Cardiac fibroblast (primary cell): ENCODE measurements around the gene NDUFAF4.

Experiments
- DNase-seq, 2 donors: peaks; one replicate each; pipeline versions ENCODE4 v3.0.0 to v3.0.0-alpha.2; 2010; ENCODE audit warnings: low read depth in 2 of 2
- H3K4me3 ChIP-seq, 2 donors: replicated peaks in 1 of 2; 1 replicate in 1 of 2; 2 replicates in 1 of 2; pipeline ENCODE4 v1.5.1; 2011; ENCODE audit warnings: low read depth in 2 of 2, low read length in 2 of 2, mild to moderate bottlenecking in 2 of 2, moderate library complexity in 1 of 2
- TF ChIP-seq, protein P1 (sequence below): IDR thresholded peaks from one replicate; pipeline ENCODE4 v1.5.1; 2011; ENCODE audit warnings: low read depth, mild to moderate bottlenecking, low read length, inconsistent platforms

NDUFAF4 gene

DNA sequence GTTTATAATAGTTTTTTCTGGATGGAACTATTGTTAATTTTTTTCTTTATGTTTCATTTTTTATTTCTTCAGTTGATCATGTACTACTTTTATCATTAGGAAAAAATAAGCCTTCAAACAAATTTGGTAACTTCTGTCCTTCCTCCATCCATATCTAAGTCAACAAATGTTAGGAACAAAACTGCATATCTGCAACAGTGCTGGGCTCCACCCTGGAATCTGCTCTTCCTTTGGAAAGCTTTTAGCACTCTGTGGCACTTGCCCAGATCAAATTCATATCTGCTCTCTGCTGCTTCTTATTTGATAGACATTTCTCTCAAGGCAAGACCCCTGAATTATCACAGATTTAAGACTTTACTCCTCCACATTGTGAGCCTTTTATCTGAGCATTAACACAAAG lies 36.1 kb downstream of the NDUFAF4 start:
- H3K4me3 ChIP-seq = no peak overlapping the region
- TF ChIP-seq, protein P1, sequence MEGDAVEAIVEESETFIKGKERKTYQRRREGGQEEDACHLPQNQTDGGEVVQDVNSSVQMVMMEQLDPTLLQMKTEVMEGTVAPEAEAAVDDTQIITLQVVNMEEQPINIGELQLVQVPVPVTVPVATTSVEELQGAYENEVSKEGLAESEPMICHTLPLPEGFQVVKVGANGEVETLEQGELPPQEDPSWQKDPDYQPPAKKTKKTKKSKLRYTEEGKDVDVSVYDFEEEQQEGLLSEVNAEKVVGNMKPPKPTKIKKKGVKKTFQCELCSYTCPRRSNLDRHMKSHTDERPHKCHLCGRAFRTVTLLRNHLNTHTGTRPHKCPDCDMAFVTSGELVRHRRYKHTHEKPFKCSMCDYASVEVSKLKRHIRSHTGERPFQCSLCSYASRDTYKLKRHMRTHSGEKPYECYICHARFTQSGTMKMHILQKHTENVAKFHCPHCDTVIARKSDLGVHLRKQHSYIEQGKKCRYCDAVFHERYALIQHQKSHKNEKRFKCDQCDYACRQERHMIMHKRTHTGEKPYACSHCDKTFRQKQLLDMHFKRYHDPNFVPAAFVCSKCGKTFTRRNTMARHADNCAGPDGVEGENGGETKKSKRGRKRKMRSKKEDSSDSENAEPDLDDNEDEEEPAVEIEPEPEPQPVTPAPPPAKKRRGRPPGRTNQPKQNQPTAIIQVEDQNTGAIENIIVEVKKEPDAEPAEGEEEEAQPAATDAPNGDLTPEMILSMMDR = no peak
- DNase-seq = no peak

DNA sequence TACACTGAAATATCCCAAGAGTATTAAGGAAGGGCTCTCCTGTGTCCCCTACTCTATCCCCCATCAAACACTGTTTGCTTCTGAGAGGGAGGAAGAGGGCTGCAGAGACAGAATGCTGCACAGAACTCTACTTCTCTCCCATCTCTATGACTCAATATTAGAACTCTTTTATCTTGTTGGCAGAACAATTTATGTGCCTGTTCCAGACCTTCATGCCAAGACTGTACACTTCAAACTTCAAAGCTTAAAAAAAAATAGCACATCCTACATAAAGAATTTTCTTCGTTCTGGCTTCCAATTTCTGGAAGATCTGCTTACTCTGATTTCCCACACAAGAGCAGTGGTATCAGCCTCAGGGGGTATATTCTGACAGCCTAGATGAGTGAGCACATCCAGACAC lies 40.8 kb downstream of the NDUFAF4 start:
- H3K4me3 ChIP-seq = no peak overlapping the region
- TF ChIP-seq, protein P1 = no peak
- DNase-seq = no peak

DNA sequence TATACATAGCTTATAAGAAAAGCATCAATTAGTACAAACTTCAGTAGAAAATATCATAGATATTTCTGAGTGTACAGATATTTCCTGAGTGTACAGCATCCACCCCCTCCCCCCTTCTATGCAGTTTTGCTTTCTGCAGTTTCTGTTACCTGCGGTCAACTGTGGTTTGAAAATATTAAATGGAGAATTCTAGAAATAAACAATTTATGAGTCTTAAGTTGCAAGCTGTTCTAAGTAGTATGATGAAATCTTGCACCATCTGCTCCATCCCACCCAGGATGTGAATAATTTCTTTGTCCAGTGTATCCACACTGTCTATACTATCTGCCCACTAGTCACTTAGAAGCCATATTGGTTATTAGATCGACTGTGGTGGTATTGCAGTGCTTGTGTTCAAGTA lies 44.6 kb downstream of the NDUFAF4 start:
- TF ChIP-seq, protein P1 = no peak
- H3K4me3 ChIP-seq = no peak overlapping the region
- peak in 1 of 2 donors; percentile 12 for DNase-seq

DNA sequence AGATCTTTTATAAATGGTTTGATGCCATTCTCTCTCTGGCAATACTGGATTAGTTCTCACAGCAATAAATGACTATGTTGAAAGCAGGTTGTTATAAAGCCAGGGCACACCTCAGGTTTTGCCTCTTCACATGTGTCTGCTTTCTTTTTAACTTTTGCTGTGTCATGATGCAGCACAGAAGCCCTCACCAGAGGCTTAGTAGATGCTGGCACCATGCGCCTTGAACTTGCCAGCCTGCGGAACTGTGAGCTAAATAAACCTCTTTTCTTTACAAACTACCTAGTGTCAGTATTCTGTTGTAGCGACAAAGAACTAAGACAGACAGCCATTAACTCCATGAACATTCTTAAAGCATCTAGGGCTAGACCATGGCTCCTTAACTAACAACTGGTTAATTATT lies 45.1 kb downstream of the NDUFAF4 start:
- TF ChIP-seq, protein P1 = no peak
- no peak overlapping the region for H3K4me3 ChIP-seq
- DNase-seq = no peak

DNA sequence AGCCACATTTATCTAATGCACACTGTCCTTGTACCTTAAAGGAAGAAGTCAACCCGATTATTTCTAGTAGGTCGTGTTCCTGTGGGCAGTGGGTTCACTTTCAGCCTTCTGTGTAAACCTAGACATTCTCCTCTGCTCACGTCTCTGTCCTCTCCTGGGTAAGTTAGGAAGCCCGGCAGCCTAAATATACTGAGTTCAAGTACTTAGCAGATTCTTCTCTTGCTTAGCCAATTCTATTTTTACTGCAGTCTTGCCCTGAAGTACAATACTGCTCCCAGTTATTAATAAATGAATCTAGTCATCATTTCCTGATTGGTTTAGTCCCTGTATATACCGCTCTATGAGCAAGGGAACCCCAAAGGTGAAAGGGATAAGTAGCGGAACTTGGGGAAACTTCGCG lies 45.8 kb downstream of the NDUFAF4 start:
- DNase-seq = no peak
- TF ChIP-seq, protein P1 = no peak
- no peak overlapping the region for H3K4me3 ChIP-seq

DNA sequence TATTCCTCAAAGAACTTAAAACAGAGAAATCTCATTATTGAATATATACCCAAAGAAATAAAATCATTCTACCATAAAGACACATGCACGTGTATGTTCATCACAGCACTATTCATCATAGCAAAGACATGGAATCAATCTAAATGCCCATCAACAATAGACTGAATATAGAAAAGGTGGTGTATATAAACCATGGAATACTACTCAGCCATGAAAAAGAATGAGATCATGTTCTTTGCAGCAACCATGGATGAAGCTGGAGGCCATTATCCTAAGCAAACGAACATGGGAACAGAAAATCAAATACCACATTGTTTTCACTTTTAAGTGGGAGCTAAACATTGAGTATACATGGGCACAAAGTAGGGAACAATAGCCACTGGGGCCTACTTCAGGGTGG lies 48.1 kb downstream of the NDUFAF4 start:
- no peak for DNase-seq
- TF ChIP-seq, protein P1 = no peak
- no peak overlapping the region for H3K4me3 ChIP-seq

DNA sequence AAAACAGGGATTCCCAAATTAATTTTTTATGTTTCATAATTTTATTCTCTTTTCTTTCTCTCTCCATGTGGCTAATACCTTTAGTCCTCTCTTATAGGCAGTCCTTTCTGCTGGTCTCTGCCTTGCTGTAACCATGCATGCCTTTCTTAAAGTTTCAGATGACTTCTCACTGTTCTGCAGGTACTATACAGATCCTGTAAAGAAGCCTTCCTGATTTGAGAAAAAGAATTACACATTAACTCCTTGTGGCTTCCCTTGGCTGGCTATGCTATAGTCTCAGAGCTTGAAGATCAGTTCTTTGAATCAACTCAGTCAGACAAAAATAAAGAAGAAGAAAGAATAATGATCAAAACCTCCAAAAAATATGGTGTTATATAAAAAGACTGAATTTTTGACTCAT lies 53.2 kb downstream of the NDUFAF4 start:
- no peak for DNase-seq
- TF ChIP-seq, protein P1 = no peak
- no peak overlapping the region for H3K4me3 ChIP-seq
